K562 (cell line): ENCODE data around the gene GPM6B. TPM values are rescaled to one million over a fixed set of nuclear protein-coding genes. Genes with fewer than 3 reads are reported as not detected.

Source experiments
- ATAC-seq: fragments of 200-7000 bp; cut with Tn5 transposase; 3 replicates; pipeline ENCODE4 v1.9.1; 2020; ENCODE audit warnings: moderate library complexity
- BruUV-seq: library from RNA; stranded (reverse); fragments of 400-500 nt; replicated peaks from 2 replicates; lab custom pipeline; 2021; lab: Mats Ljungman, UMichigan
- CTCF ChIA-PET: fragments of 300-600 bp; formaldehyde crosslinking; extraction: SDS; loops from one replicate; lab custom pipeline; 2021; ENCODE audit warnings: low intra/inter-chr PET ratio; lab: Yijun Ruan, JAX
- POLR2A ChIA-PET: fragments of 300-600, 350-650 bp; sonication (Branson Sonifier 250); formaldehyde crosslinking; extraction: SDS; loops from one replicate; lab custom pipeline; 2021; ENCODE audit warnings: antibody characterized with exemption, inconsistent platforms; lab: Yijun Ruan, JAX
- DNase-seq, 4 experiments: peaks; one replicate each; pipeline versions ENCODE4 v3.0.0 to v3.0.0-alpha.2; 2011 to 2018; ENCODE audit warnings: low spot score in 3 of 4, mixed read lengths in 3 of 4; ENCODE audit errors: extremely low read depth in 1 of 4
- FAIRE-seq: peaks from 2 replicates; lab custom pipeline; 2011; peaks lifted over from hg19 to GRCh38; lab: Jason Lieb, UNC
- H2AFZ ChIP-seq: 2 replicates; pipeline ENCODE4 v1.6.0; 2011; ENCODE audit warnings: low read depth, low read length, control low read depth, inconsistent platforms
- H3K27ac ChIP-seq: fragments of 200-600 bp; 3 replicates; pipeline ENCODE4 v1.8.0; 2011; ENCODE audit warnings: low read depth, mild to moderate bottlenecking, control low read depth, inconsistent platforms, low read length, moderate library complexity, mixed read lengths; ENCODE audit errors: extremely low read depth
- H3K27me3 ChIP-seq, 2 experiments: fragments of 300-600 bp in 1 of 2; 2 replicates in 1 of 2; 3 replicates in 1 of 2; pipeline versions ENCODE4 v1.6.0 to v1.8.0; 2011; ENCODE audit warnings: inconsistent platforms in 2 of 2, low read length in 2 of 2, mild to moderate bottlenecking in 1 of 2, mixed read lengths in 1 of 2, moderate library complexity in 1 of 2; ENCODE audit not compliant: control insufficient read depth in 2 of 2, insufficient read depth in 2 of 2
- H3K36me3 ChIP-seq: fragments of 300-600 bp; 3 replicates; pipeline ENCODE4 v1.8.0; 2011; ENCODE audit warnings: mild to moderate bottlenecking, low read length, inconsistent platforms; ENCODE audit not compliant: control insufficient read depth, insufficient read depth
- H3K4me1 ChIP-seq, 2 experiments: fragments of 200-600 bp in 1 of 2; replicated peaks in 1 of 2; 2 replicates in 1 of 2; 3 replicates in 1 of 2; pipeline versions ENCODE4 v1.5.1 to v1.8.0; 2011; ENCODE audit warnings: inconsistent platforms in 2 of 2, low read length in 2 of 2, mild to moderate bottlenecking in 1 of 2, mixed read lengths in 1 of 2, moderate library complexity in 1 of 2; ENCODE audit not compliant: control insufficient read depth in 2 of 2, insufficient read depth in 2 of 2
- H3K4me2 ChIP-seq: 2 replicates; pipeline ENCODE4 v1.6.1; 2011; ENCODE audit warnings: low read length, control low read depth, inconsistent platforms, mixed read lengths; ENCODE audit not compliant: insufficient read depth
- H3K4me3 ChIP-seq: fragments of 200-600 bp; sonication (generic), shearing (Covaris generic); 2 replicates; pipeline ENCODE4 v1.5.1; 2016; ENCODE audit warnings: control low read depth, inconsistent platforms
- H3K79me2 ChIP-seq: fragments of 200-600 bp; 3 replicates; pipeline ENCODE4 v1.8.0; 2011; ENCODE audit warnings: low read length, inconsistent platforms; ENCODE audit not compliant: control insufficient read depth, insufficient read depth
- H3K9ac ChIP-seq, 2 experiments: 2 replicates each; pipeline versions ENCODE4 v1.6.0 to v1.6.1; 2011; ENCODE audit warnings: low read depth in 2 of 2, low read length in 2 of 2, control low read depth in 1 of 2, inconsistent platforms in 1 of 2, mild to moderate bottlenecking in 1 of 2, mixed read lengths in 1 of 2; ENCODE audit not compliant: insufficient read depth in 1 of 2
- H3K9me1 ChIP-seq: one replicate; pipeline ENCODE4 v1.6.0; 2011; ENCODE audit warnings: inconsistent platforms, mild to moderate bottlenecking, low read length, moderate library complexity; ENCODE audit not compliant: control insufficient read depth, insufficient read depth
- H3K9me3 ChIP-seq: replicated peaks from 2 replicates; pipeline ENCODE4 v1.5.1; 2011; ENCODE audit warnings: low read depth, low read length, inconsistent platforms; ENCODE audit not compliant: control insufficient read depth, insufficient read depth
- H4K20me1 ChIP-seq: replicated peaks from 2 replicates; pipeline ENCODE4 v1.6.1; 2011; ENCODE audit warnings: low read length, inconsistent platforms, mixed read lengths; ENCODE audit not compliant: control insufficient read depth, insufficient read depth
- ARID1B ChIP-seq: fragments of 450-650 bp; IDR thresholded peaks from 2 replicates; pipeline ENCODE4 v1.6.1; 2016; ENCODE audit warnings: antibody characterized with exemption, mild to moderate bottlenecking, inconsistent platforms
- GATA2 ChIP-seq: sonication (generic); formaldehyde crosslinking; IDR thresholded peaks from 2 replicates; pipeline ENCODE4 v1.4.0; 2020; ENCODE audit warnings: mild to moderate bottlenecking, missing genetic modification reagents
- SRF ChIP-seq, 2 experiments: fragments of 250-450, 450-650 bp in 1 of 2; sonication (Bioruptor Pico) in 1 of 2; sonication (generic) in 1 of 2; formaldehyde crosslinking; IDR thresholded peaks; 2 replicates each; pipeline versions ENCODE4 v1.5.0 to v1.5.1; 2020 to 2022; ENCODE audit warnings: mild to moderate bottlenecking in 1 of 2, missing genetic modification reagents in 1 of 2
- ZNF324 ChIP-seq: fragments of 250-450 bp; sonication (Bioruptor Pico); IDR thresholded peaks from 2 replicates; pipeline ENCODE4 v1.4.0; 2020; ENCODE audit warnings: mild to moderate bottlenecking
- ZNF57 ChIP-seq: fragments of 450-650 bp; formaldehyde crosslinking; IDR thresholded peaks from 2 replicates; pipeline ENCODE4 v1.4.0; 2020; ENCODE audit warnings: mild to moderate bottlenecking, moderate library complexity
- WGBS: fragments of 100-300 bp; shearing (Covaris generic); methylation state at CpG from one replicate; pipeline ENCODE4 v1.1.6; 2016; ENCODE audit warnings: low coverage, mixed read lengths; ENCODE audit not compliant: insufficient coverage; ENCODE audit errors: missing lambda C conversion rate; 5-methylcytosine and 5-hydroxymethylcytosine counted together
- in situ Hi-C: fragments of 300-500 bp; cut with MboI; formaldehyde crosslinking; loops from 4 replicates; pipeline ENCODE4 v1.15.0; 2018; ENCODE audit warnings: inconsistent platforms, mixed read lengths
- intact Hi-C: fragments of 100-400 bp; cut with micrococcal nuclease; formaldehyde crosslinking; loops from 2 replicates; pipeline ENCODE4 v1.14.2; 2022
- polyA plus RNA-seq, 8 experiments: library from polyadenylated mRNA; depleted of rRNA in 4 of 8; stranded (reverse) in 5 of 8; unstranded in 3 of 8; fragments of >200 nt; fragmentation: Nextera tagmentation in 2 of 8; fragmentation: Illumina TruSeq in 1 of 8; extraction: Ambion mirVana in 2 of 8; extraction: Trizol in 1 of 8; gene quantifications; 2 replicates each; pipeline versions ENCODE4 v1.2.1 to v1.2.3, GENCODE V29; 2011 to 2014; ENCODE audit warnings: inconsistent platforms in 1 of 8, missing spikeins in 1 of 8
- total RNA-seq, 7 experiments: library from RNA; depleted of rRNA in 6 of 7; stranded (reverse); fragments of >200 nt in 6 of 7; fragmentation: Illumina TruSeq in 2 of 7; extraction: Trizol in 2 of 7; gene quantifications; 2 replicates each; pipeline versions ENCODE4 v1.2.1 to v1.2.3, GENCODE V29; 2011 to 2021; ENCODE audit warnings: low replicate concordance in 1 of 7
- TF ChIP-seq, protein P1 (sequence below), 2 experiments: fragments of 450-650 bp in 1 of 2; sonication (generic) in 1 of 2; formaldehyde crosslinking in 1 of 2; IDR thresholded peaks in 1 of 2; conservative IDR thresholded peaks in 1 of 2; 2 replicates each; pipeline versions ENCODE4 v1.6.1 to v1.8.1; 2016 to 2023; ENCODE audit warnings: mild to moderate bottlenecking in 2 of 2, moderate library complexity in 2 of 2, inconsistent platforms in 1 of 2, missing genetic modification reagents in 1 of 2

Gene GPM6B
- total and polyA plus RNA-seq, 9 of the 15 experiments (the other 6 are each of a cell fraction or from before 2014, with no cell fraction given) = 0.14 to 0.32 TPM; not detected in 7

DNA sequence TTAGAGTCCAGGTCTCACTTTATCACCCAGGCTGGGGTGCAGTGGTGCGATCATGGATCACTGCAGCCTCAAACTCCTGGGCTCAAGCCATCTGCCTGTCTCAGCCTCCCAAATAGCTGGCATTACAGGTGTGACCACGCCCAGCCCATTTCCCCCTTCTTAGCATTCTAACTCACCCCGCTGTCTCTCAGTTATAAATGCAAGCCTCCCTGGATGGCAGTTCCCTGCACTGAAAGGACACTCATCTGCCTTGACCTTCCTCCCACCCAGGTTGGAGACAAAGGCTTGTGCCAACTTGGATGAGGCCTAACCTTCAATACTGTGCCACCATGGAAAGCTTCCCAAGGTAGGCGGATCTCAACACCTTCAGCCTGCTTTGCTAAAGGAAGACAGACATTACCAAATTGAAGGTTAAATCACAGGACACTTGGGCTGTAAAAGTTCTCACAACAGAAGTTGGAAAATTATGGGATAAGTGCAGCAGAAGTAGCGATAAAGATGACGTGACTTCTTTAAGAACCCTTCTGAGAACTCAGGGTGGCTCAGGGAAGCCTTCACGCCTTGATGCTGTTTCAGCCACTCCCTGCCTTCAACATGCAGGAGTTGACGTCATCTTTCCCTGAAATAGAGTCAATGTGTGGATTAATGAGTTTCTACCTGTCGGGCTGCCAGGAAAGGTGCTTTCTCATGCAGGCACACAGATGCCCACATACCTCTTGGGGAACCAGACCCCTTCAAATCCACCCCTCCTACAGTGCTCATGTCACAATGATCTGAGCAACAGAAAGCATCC, 10.6 kb upstream of the GPM6B start:
- in situ Hi-C loops = no loop called here
- ATAC-seq (no peak), DNase-seq (no peak), FAIRE-seq (no peak)
- no peaks in the 10 kb centered on the region for H3K9me1 ChIP-seq
- BruUV-seq = no TSS peak
- H3K4me2 ChIP-seq = no peak overlapping the region
- no peaks in the 10 kb centered on the region for H3K79me2 ChIP-seq
- H3K9me3 ChIP-seq = no peaks in the 10 kb centered on the region
- H3K9ac ChIP-seq = no peak overlapping the region
- 0% methylated on average over 6 of the region's 9 CpGs for WGBS
- H3K27ac ChIP-seq = no peak overlapping the region
- H3K4me3 ChIP-seq = no peak overlapping the region
- no peaks in the 10 kb centered on the region for H4K20me1 ChIP-seq
- H3K36me3 ChIP-seq = no peaks in the 10 kb centered on the region
- ChIA-PET POLR2A (no interaction called here), CTCF (no interaction called here)
- no peak overlapping the region for H2AFZ ChIP-seq
- peaks cover 0 to 26% of the 10 kb centered on the region in 2 experiments; a peak in 3 of 5 replicates for H3K27me3 ChIP-seq
- no peaks in the 10 kb centered on the region for H3K4me1 ChIP-seq
- no peak for TF ChIP-seq ARID1B
- no peak for TF ChIP-seq SRF (CRISPR knock-in tag; IDR thresholded peaks at IDR 0.05)
- TF ChIP-seq GATA2 = no peak
- no peak for TF ChIP-seq ZNF57
- TF ChIP-seq, protein P1, sequence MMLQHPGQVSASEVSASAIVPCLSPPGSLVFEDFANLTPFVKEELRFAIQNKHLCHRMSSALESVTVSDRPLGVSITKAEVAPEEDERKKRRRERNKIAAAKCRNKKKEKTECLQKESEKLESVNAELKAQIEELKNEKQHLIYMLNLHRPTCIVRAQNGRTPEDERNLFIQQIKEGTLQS (IDR thresholded peaks at IDR 0.05) = peak; percentile 30; the same call in 1 of the 2 replicates
- TF ChIP-seq, protein P1 (CRISPR knock-in tag; conservative IDR thresholded peaks at IDR 0.05) = no peak
- TF ChIP-seq ZNF324 (CRISPR knock-in tag) = no peak
- intact Hi-C loops = no loop called here
